HG02970 (cell line): ENCODE data around the gene TLN1.

Source experiments
- ATAC-seq: cut with Tn5 transposase; IDR thresholded peaks from one replicate; pipeline ENCODE4 v1.9.1; 2021; ENCODE audit warnings: mild to moderate bottlenecking, moderate library complexity, moderate number of reproducible peaks; ENCODE audit not compliant: unreplicated experiment, low FRiP score

Gene TLN1

GRCh38 chr9:35756275-35757225, 24.6 kb upstream of the TLN1 start:
- ATAC-seq, result peak; percentile 66

GRCh38 chr9:35755071-35755470, 23.1 kb upstream of the TLN1 start:
- no peak for ATAC-seq

- ATAC-seq, result no peak
These were observed 22.3 kb upstream of the TLN1 start, which contains the start of gene MSMP for GRCh38 chr9:35754264-35754663. Gene MSMP (minus strand): TSS chr9:35754276. CDS start chr9:35754129, 147 bp downstream.

DNA sequence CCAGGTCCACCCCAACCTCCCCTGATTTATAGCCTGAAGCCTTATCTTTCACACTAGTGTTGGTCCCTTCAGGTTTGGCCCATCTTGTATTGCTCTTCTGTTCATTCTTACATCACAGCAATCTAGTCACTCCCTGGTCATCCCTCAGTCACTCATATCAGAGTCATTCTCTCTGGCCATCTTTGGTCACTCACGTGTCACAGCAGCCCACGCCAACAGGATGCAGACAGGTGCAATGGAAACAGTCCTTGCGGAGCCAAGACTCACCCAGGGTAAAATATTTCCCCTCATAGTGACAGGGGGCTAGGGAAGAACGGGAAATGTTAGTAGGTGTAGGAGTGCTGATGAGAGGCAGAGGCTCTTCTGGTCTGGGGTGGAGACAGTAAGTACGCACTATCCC, 21.5 kb upstream of the TLN1 start:
- no peak for ATAC-seq

DNA sequence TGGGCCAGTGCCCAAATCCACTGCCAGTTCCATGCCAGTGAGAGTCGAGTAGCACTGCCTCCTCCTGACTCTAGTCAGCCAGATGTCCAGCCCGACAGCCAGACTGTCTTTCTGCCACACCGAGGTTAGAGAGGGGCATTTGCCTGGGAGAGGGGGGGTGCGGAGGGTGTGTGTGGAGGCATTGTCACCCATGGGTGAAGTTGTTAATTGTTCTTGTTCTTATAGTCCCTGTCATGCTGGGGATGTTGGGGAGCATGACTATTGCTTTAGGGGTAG, 18.2 kb upstream of the TLN1 start:
- ATAC-seq, result no peak

DNA sequence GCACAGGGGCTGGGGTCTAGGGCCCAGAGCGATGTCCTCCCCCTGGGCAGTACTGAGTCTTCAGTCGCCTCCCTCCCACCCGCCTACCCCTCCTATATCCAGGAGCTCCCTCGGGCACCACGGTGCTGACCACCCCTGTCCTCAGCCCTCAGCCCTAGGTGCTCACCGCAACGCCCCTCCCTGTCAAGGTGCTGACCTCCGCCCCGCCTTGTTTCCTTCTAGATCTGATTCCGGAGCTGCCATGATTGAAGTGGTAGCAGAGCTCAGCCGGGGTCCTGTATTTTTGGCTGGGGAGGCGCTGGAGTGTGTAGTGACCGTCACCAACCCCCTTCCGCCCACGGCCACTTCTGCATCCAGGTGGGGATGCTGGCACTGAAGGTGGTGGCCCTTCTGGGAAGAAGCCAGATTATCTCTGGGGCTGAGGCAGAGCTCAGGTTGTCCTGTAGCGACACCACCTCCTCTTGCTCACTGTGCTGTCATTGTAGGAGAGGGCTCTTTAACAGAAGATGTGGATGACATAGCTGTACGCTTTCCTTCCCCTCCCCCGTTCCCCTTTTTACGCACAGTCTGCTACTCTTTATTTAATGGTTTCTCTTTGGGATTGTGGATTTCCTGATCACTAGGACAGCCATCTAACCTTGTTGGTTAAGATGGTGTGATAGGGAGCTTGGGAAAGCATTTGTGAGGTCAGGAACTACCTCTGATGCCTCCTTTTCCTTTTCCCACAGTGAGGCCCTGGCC, 17.7 kb upstream of the TLN1 start:
- ATAC-seq, result peak; percentile 23

GRCh38 chr9:35748858-35749514, 17.0 kb upstream of the TLN1 start, which contains the start of the genes GBA2 and RGP1:
Gene GBA2 (minus strand): TSS chr9:35749228. CDS start chr9:35748704, 524 bp downstream.
Gene RGP1 (plus strand): TSS chr9:35749287. CDS start chr9:35749756, 469 bp downstream.
- ATAC-seq, result peak; percentile 67

DNA sequence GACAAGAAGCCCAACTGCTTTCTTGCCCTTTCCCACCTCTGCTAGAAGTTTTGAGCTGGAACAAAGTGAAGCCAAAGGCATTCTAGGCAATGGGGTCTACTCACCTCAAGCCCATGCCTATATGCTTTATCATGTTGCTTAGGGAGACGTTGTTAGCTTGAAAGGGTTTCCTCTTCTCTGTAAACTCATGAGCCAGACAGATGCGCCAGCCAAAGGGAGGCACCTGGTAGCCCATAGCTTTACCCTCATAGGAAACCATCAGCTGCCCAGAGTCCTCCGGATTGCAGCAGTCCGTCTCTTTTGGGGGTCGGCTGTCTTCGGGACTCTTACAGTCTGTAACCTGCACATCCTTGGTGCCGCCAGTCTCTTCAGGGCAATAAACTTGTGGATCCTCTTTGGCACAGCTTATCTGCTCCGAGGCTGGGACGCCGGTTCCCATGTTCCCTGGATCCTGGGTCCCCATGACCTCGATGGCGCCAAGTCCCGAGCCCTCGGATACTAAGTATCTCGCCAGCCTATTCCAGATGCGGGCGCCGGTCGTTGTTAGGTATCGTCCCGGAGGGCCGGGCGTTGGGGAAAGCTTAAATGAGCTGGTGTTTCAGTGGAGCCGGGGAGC, 16.4 kb upstream of the TLN1 start:
- ATAC-seq, result no peak

GRCh38 chr9:35746583-35746982, 14.6 kb upstream of the TLN1 start:
- ATAC-seq, result no peak

DNA sequence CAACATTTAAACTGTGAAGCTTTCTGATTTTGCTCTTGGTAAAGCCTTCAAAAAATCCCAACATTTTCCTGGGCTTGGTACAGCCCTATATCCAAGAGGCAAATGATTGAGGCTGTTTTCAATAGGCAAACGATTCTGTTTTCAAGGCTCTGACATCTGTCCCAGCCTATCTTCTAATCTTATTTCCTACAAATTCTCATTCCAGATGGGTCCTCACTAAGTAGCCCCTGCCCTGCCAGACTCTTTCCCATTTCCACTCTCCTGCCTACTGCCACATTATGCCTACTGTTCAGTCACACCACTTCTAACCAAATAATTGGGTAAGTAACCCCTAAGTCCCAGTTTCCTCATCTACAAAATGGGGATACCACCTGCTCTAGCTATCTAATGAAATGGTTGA, 13.6 kb upstream of the TLN1 start:
- no peak for ATAC-seq

- ATAC-seq, result no peak
These were observed 12.0 kb upstream of the TLN1 start for GRCh38 chr9:35743880-35744518.

GRCh38 chr9:35743452-35743851, 11.5 kb upstream of the TLN1 start:
- no peak for ATAC-seq

- ATAC-seq, result no peak
These were observed 9.7 kb upstream of the TLN1 start for GRCh38 chr9:35741740-35742139.

- no peak for ATAC-seq
These were observed 8.2 kb upstream of the TLN1 start for GRCh38 chr9:35740243-35740642.

GRCh38 chr9:35738924-35739323, 6.9 kb upstream of the TLN1 start:
- ATAC-seq, result no peak

DNA sequence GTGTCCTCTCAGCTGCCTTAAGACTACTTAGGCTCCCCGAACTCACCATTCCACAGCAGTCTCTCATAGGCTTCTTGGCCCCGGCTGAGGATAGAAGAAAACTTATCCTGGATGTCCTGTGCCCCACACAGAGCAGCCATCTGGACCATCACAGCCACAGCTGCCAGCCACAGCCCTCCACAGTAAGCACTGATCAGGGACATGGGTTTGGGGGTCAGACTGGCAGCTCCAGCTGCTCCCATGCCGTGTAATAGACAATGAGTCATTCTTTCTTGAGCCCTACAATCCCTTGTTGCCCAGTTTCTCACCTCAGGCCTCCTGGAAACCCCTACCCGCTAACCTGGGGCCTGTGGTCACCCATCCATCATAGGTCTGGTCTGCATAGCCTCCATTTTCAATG, 6.2 kb upstream of the TLN1 start:
- ATAC-seq, result no peak

DNA sequence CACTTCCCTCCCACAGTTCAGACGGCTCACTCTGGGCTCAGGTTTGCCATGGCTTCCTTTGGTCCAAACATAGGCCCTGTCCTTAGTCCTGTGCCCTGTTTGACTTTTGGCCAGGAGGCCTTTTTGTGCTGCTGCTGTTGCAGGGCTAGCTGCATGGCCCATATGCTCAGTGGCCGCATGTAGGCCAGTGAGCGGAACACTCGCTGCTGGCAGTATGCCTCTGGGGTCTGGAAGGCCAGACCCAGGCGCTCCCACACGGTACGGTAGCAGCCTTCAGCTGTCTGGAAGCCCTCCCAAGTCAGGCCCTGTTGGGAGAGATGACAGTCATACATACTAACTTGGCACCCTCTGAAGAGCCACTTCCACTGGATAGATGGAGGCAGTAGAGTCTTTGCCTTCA, 5.1 kb upstream of the TLN1 start:
- ATAC-seq, result no peak

- no peak for ATAC-seq
These were observed 4.2 kb upstream of the TLN1 start for GRCh38 chr9:35736201-35736633.

- ATAC-seq, result no peak
These were observed 2.1 kb upstream of the TLN1 start for GRCh38 chr9:35734096-35734495.
